ENCODE data around the gene MRPL39.

The MRPL39 gene

GRCh38 chr21:25640202-25640942 lies 33.1 kb upstream of the MRPL39 start:
- H3K36me3 ChIP-seq (ENCODE audit: control insufficient read depth, low read length), result no peaks in the 10 kb centered on the region
- H3K4me3 ChIP-seq (ENCODE audit: low read length), result peak overlapping the region; percentile 83
- peak overlapping the region; percentile 68 for H3K4me2 ChIP-seq (ENCODE audit: low read length)
- no peaks in the 10 kb centered on the region for H4K20me1 ChIP-seq (ENCODE audit: control insufficient read depth, insufficient read depth, low read depth, low read length)
- H3F3A ChIP-seq (ENCODE audit: control insufficient read depth, insufficient read depth), result peaks cover 7% of the 10 kb centered on the region; the same call in 1 of the 2 replicates
- no peak overlapping the region for H3K27ac ChIP-seq (ENCODE audit: low read depth, low read length)
- H3K9me2 ChIP-seq (replicated peaks; ENCODE audit: control insufficient read depth, low read length), result no peaks in the 10 kb centered on the region
- peaks cover 26% of the 10 kb centered on the region for H3K4me1 ChIP-seq (ENCODE audit: control insufficient read depth, low read length)
- peaks cover 7% of the 10 kb centered on the region for H3K27me3 ChIP-seq (ENCODE audit: control insufficient read depth, low read length)
- H3K79me2 ChIP-seq (ENCODE audit: control insufficient read depth, low read length), result no peaks in the 10 kb centered on the region
- no peaks in the 10 kb centered on the region for H3K9me3 ChIP-seq (ENCODE audit: control insufficient read depth, insufficient read depth, low read length)
- TF ChIP-seq CTCF (IDR thresholded peaks at IDR 0.05; ENCODE audit: low read depth, low read length, poor library complexity, severe bottlenecking) (no peak), EZH2phosphoT487 (IDR thresholded peaks at IDR 0.05; ENCODE audit: borderline replicate concordance, low read length) (no peak)

DNA sequence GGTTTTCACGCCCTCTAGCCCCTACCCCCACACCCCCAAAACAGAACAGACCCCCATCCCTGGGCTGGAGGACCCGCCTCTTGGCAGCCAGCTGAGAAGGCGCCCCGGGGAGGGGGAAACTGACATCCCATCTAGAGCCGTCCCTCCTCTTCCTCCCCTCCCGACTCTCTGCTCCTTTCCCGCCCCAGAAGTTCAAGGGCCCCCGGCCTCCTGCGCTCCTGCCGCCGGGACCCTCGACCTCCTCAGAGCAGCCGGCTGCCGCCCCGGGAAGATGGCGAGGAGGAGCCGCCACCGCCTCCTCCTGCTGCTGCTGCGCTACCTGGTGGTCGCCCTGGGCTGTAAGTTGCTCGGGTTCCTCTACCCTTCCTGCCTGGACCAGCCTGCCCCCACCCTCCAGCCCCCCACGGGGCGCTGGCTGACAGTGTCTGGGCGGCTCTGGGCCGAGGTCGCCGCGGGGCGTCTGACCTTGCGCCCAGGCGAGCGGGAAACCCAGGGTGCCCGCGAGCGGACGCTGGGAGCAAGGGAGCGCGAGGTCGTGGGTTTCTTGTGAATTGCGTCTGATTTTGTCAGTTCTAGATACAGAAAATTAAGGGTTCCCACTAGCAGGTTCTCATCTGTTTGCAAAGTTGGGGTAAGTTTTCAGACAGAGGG lies 32.4 kb upstream of the MRPL39 start:
- Histone ChIP-seq H3K9me3 (ENCODE audit: control insufficient read depth, insufficient read depth, low read length) (no peaks in the 10 kb centered on the region), H3K79me2 (ENCODE audit: control insufficient read depth, low read length) (no peaks in the 10 kb centered on the region), H3K4me3 (ENCODE audit: low read length) (peak overlapping the region; percentile 83), H3K36me3 (ENCODE audit: control insufficient read depth, low read length) (no peaks in the 10 kb centered on the region), H3F3A (ENCODE audit: control insufficient read depth, insufficient read depth) (peaks cover 7% of the 10 kb centered on the region; the same call in 1 of the 2 replicates), H3K9me2 (replicated peaks; ENCODE audit: control insufficient read depth, low read length) (no peaks in the 10 kb centered on the region), H3K4me2 (ENCODE audit: low read length) (peak overlapping the region; percentile 68), H3K27ac (ENCODE audit: low read depth, low read length) (peak overlapping the region; percentile 38; the same call in 1 of the 2 replicates), H4K20me1 (ENCODE audit: control insufficient read depth, insufficient read depth, low read depth, low read length) (no peaks in the 10 kb centered on the region), H3K27me3 (ENCODE audit: control insufficient read depth, low read length) (peaks cover 7% of the 10 kb centered on the region), H3K4me1 (ENCODE audit: control insufficient read depth, low read length) (peaks cover 26% of the 10 kb centered on the region)
- TF ChIP-seq EZH2phosphoT487 (IDR thresholded peaks at IDR 0.05; ENCODE audit: borderline replicate concordance, low read length) (no peak), CTCF (IDR thresholded peaks at IDR 0.05; ENCODE audit: low read depth, low read length, poor library complexity, severe bottlenecking) (peak; percentile 56)

- TF ChIP-seq EZH2phosphoT487 (IDR thresholded peaks at IDR 0.05; ENCODE audit: borderline replicate concordance, low read length), result no peak
- TF ChIP-seq CTCF (IDR thresholded peaks at IDR 0.05; ENCODE audit: low read depth, low read length, poor library complexity, severe bottlenecking), result no peak
- Histone ChIP-seq H3K9me3 (ENCODE audit: control insufficient read depth, insufficient read depth, low read length) (no peaks in the 10 kb centered on the region), H3K79me2 (ENCODE audit: control insufficient read depth, low read length) (no peaks in the 10 kb centered on the region), H3K4me2 (ENCODE audit: low read length) (peak within 1 kb of the TSS; percentile 68), H3F3A (ENCODE audit: control insufficient read depth, insufficient read depth) (peaks cover 7% of the 10 kb centered on the region; the same call in 1 of the 2 replicates), H3K9me2 (replicated peaks; ENCODE audit: control insufficient read depth, low read length) (no peaks in the 10 kb centered on the region), H4K20me1 (ENCODE audit: control insufficient read depth, insufficient read depth, low read depth, low read length) (no peaks in the 10 kb centered on the region), H3K4me3 (ENCODE audit: low read length) (peak within 1 kb of the TSS; percentile 83), H3K27me3 (ENCODE audit: control insufficient read depth, low read length) (peaks cover 7% of the 10 kb centered on the region), H3K36me3 (ENCODE audit: control insufficient read depth, low read length) (no peaks in the 10 kb centered on the region), H3K27ac (ENCODE audit: low read depth, low read length) (peak within 1 kb of the TSS; percentile 38), H3K4me1 (ENCODE audit: control insufficient read depth, low read length) (peaks cover 26% of the 10 kb centered on the region)
Observed at GRCh38 chr21:25638660-25639550, 31.6 kb upstream of the MRPL39 start, which contains the start of gene JAM2. Gene JAM2, plus strand, starts transcription at chr21:25639258. Its CDS starts 564 bp downstream, at chr21:25639822.
